AG10803 (cell line): Measurements from ENCODE around the gene AKR7A2.

Source experiments
- DNase-seq: peaks from one replicate; pipeline ENCODE4 v3.0.0; 2010; ENCODE audit warnings: low read depth
- H3K4me3 ChIP-seq: 2 replicates; pipeline ENCODE4 v1.5.1; 2011; ENCODE audit warnings: mild to moderate bottlenecking, low read length, control low read depth
- TF ChIP-seq, protein P1 (sequence below): conservative IDR thresholded peaks from 2 replicates; pipeline ENCODE4 v1.5.1; 2011; ENCODE audit warnings: mild to moderate bottlenecking, low read length, control low read depth, inconsistent platforms

Gene AKR7A2

DNA sequence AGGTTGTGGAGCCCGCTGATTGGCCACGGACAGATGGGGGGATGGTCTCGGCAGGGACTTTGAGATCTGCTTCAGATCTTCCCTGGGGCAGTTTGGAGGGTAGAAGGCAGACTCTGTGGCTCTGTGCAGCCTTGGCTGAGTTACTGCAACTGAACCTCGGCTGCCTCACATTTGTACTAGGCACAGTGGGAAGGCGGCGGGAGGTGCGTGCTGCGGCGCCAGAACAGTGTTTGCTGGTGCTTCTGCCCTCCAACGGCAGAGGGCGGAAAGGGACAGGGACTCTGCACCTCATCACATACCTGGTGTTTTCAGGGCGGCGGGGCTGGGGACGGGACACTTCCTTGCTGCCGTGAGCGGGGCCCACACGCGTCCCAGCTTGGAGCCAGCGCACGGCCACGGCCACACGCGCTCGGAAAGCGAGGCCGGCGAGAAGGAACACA lies 26.4 kb upstream of the AKR7A2 start:
- TF ChIP-seq, protein P1, sequence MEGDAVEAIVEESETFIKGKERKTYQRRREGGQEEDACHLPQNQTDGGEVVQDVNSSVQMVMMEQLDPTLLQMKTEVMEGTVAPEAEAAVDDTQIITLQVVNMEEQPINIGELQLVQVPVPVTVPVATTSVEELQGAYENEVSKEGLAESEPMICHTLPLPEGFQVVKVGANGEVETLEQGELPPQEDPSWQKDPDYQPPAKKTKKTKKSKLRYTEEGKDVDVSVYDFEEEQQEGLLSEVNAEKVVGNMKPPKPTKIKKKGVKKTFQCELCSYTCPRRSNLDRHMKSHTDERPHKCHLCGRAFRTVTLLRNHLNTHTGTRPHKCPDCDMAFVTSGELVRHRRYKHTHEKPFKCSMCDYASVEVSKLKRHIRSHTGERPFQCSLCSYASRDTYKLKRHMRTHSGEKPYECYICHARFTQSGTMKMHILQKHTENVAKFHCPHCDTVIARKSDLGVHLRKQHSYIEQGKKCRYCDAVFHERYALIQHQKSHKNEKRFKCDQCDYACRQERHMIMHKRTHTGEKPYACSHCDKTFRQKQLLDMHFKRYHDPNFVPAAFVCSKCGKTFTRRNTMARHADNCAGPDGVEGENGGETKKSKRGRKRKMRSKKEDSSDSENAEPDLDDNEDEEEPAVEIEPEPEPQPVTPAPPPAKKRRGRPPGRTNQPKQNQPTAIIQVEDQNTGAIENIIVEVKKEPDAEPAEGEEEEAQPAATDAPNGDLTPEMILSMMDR = peak; percentile 14; the same call in 1 of the 2 replicates
- H3K4me3 ChIP-seq = no peak overlapping the region
- no peak for DNase-seq

DNA sequence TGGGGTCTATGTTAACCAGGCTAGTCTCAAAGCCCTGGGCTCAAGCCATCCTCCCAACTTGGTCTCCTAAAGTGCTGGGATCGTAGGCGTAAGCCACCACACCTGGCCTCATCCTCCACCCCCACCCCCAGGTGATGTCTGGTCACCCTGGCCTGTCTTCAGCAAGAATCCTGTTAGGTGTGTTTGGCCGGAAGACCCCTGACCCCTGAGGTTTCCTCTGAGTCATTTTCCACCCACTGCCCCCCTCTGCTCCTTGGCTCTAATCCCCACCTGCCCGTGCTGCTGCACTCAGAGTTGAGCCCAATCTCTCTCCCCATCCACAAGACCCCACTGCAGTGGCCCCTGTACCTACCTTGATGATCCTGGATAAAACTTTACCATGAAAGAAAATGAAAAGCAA lies 25.3 kb upstream of the AKR7A2 start:
- H3K4me3 ChIP-seq = no peak overlapping the region
- TF ChIP-seq, protein P1 = no peak
- DNase-seq = no peak

DNA sequence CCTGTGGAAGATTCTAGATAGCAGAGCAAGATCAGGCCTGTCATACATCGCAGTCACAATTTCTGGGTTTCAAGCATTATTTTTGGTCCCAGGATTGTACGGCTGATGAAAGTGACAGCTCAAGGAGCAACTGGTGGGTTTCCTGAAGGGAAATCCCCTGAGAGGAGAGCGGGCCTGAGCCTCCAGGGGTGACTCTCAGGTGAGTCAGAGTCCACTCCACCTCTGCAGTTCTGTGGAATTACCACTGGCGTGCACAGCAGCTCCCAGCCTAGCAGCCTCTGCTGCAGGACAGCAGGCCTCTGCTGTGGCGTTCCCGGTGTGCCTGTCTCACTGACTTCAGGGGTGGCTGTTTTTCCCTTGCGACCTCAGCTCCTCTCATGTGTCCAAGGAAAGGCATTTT lies 24.6 kb upstream of the AKR7A2 start:
- DNase-seq = no peak
- no peak overlapping the region for H3K4me3 ChIP-seq
- TF ChIP-seq, protein P1 = no peak

DNA sequence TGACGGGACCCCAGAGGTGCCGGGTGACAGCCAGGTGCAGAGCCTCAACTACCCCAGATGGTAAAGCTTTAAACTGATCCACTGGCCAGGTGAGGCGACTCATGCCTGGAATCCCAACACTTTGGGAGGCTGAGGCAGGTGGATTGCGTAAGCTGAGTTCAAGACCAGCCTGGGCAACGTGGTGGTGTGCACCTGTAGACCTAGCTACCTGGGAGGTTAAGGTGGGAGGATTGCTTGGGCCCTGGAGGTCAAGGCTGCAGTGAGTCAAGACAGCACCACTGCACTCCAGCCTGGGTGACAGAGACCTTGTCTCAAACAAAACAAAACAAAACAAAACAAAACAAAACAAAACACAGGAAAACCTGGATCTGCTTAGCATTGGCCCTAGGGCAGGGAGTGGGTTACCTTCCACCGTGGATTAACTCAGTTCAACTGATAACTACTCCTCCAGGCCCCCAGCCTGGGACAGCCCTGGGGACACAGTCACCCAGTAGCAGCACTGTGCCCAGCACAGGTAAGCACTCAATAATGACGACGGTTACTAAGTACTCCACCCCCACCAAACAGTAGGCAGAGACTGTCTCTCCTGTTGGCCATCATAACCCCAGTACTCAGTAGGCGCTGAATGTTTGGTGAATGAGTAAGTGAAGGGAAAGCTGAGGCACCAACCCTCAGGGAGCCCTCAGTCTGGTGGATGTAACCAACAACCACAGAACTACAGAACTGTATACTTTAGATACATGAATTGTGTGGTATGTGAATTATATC lies 21.8 kb upstream of the AKR7A2 start:
- no peak overlapping the region for H3K4me3 ChIP-seq
- DNase-seq = no peak
- TF ChIP-seq, protein P1 = no peak

DNA sequence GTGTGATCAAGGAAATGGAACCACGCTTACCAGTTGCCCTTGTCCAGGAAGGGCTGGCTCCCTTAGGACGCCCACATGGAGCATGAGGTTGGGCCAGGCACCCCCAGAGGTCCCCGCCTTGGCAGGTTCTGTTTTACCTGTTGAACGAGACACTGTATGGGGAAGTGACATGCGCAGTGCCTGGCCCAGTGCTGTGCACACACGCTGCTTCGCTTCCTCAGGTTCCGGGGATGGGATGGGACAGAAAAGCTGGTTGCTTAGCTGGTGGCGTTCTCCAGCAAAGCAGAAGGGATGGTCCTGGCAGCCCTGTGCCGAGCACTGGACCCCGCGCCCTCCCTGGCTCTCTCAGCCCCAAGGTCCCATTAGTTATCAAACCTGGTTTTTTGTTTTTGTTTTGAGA lies 20.9 kb upstream of the AKR7A2 start:
- TF ChIP-seq, protein P1 = no peak
- no peak for DNase-seq
- no peak overlapping the region for H3K4me3 ChIP-seq

DNA sequence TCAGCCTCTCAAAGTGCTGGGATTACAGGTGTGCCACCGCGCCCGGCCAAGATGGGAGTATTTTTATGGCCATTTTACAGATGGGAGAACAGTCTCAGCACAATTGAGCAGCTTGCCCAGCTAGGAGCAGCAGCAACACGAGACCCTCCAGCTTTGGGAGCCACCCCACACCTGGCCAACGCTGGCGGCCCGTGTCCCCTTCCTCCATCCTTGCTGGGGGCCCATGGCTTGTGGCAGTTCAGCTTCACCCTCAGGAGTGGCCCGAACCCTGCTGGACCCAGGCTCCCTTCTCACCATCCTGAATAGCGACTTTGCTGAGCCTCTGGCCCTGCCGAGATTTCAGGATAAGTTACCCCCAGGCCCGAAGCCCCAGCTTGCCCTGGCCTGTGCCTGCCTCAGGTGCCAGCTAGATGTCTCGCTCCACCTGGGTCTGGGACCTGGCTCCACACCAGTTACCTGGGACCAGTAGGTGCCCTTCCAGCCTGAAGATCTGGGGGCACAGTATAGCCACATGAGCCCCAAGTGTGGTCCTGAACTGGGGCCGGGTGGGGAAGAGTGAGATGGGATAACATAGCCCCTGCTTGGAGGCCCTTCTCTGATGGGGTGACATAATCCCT lies 19.4 kb upstream of the AKR7A2 start:
- DNase-seq = no peak
- TF ChIP-seq, protein P1 = no peak
- H3K4me3 ChIP-seq = no peak overlapping the region
